Activated CD8-positive, alpha-beta T cell treated with anti-CD3 and anti-CD28 coated beads for 36 hours (primary cell): Measurements from ENCODE around the gene TEX38. TPM values are rescaled to one million over a fixed set of nuclear protein-coding genes. Genes with fewer than 3 reads are reported as not detected.

Source experiments
- ATAC-seq: fragments of 200-7000 bp; cut with Tn5 transposase; one replicate; pipeline ENCODE4 v1.10.0; 2021; ENCODE audit warnings: mild to moderate bottlenecking, moderate library complexity
- CTCF ChIA-PET: fragments of 350-600 bp; sonication (Branson Sonifier 250); formaldehyde crosslinking; loops from one replicate; lab custom pipeline; 2021; ENCODE audit warnings: antibody characterized with exemption; lab: Charles Lee
- POLR2A ChIA-PET: fragments of 350-600 bp; sonication (Branson Sonifier 250); formaldehyde crosslinking; loops from one replicate; lab custom pipeline; 2021; ENCODE audit warnings: antibody characterized with exemption; lab: Charles Lee
- DNase-seq: peaks from one replicate; pipeline ENCODE4 v3.0.0-alpha.2; 2020
- H3K27ac Mint-ChIP-seq: one replicate; pipeline ENCODE4 v1.8.0; 2021; ENCODE audit warnings: mild to moderate bottlenecking, mixed read lengths
- H3K27me3 Mint-ChIP-seq: one replicate; pipeline ENCODE4 v1.8.0; 2021; ENCODE audit warnings: mixed read lengths
- H3K36me3 Mint-ChIP-seq: one replicate; pipeline ENCODE4 v1.8.0; 2021; ENCODE audit warnings: low read depth, mixed read lengths
- H3K4me1 Mint-ChIP-seq: one replicate; pipeline ENCODE4 v1.8.0; 2021; ENCODE audit warnings: low read depth, mixed read lengths
- H3K4me3 Mint-ChIP-seq: one replicate; pipeline ENCODE4 v1.8.0; 2021; ENCODE audit warnings: mild to moderate bottlenecking, moderate library complexity, mixed read lengths
- H3K9me3 Mint-ChIP-seq: one replicate; pipeline ENCODE4 v1.8.0; 2021; ENCODE audit warnings: mixed read lengths
- intact Hi-C: fragments of 100-400 bp; cut with micrococcal nuclease; formaldehyde crosslinking; loops from one replicate; pipeline ENCODE4 v1.10.0; 2022
- total RNA-seq, 2 experiments: library from RNA; stranded (reverse); gene quantifications; one replicate each; pipeline ENCODE4 v1.2.3, GENCODE V29; 2021
- TF ChIP-seq, protein P1 (sequence below): fragments of 200-600 bp; IDR thresholded peaks from one replicate; pipeline ENCODE4 v1.8.0; 2022; ENCODE audit warnings: antibody characterized with exemption, mild to moderate bottlenecking

The TEX38 gene
- total RNA-seq, 2 experiments from 2014 or later: not detected

DNA sequence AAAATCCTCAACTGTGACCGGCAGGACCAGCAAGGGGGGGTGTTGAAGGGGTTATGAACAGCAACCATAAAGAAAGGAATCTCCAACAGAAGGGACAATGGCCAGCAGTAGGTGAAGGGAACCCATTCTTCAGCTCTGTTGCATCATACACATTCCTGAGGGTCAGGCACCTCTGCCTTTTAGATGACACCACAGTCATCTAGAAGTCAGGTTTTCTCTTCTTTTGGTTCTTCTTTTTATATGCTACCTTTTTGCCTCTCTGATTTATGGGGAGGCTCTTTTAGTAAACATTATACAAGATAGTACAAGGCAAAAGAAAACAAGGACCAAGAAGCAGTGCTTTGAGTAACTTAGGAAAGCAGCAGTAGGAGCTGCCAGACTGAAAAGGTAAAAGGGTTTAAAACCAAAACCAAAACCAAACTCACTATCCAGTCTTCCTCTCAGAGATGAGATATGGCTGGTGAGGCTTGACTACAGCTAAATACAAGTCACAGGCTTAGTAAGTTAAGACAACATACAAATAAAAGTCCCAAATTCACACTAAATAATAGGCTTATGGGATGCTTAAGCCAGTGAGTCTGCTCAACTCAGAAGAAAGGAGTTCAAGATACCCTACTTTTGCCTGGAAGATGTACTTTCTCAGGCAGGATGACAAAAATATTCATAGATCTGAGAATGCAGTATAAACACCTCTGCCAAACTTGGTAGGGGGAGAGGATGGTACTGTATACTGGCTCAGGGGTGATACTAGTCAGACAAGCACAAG, 4.1 kb downstream of the TEX38 start:
- POLR2A ChIA-PET: interaction anchor here (1.0 to 2.7 kb wide), 4 partner anchors 8 to 12 kb away, joined by 3 to 17 read pairs (median 4); partner anchors contain the start of gene ATPAF1
- Mint-ChIP-seq H3K36me3 (peaks cover 37% of the 10 kb centered on the region), H3K9me3 (no peaks in the 10 kb centered on the region), H3K27ac (peak overlapping the region; percentile 95), H3K4me1 (peaks cover 35% of the 10 kb centered on the region), H3K27me3 (no peaks in the 10 kb centered on the region), H3K4me3 (peak overlapping the region; percentile 17)
- CTCF ChIA-PET: interaction anchor here (0.7 to 1.4 kb wide), 3 partner anchors 15 to 143 kb away, joined by 3 to 4 read pairs (median 3); no protein-coding TSS in a partner anchor
- intact Hi-C loops: no loop called here
- no peak for DNase-seq
- ATAC-seq: peak; percentile 74
- TF ChIP-seq, protein P1, sequence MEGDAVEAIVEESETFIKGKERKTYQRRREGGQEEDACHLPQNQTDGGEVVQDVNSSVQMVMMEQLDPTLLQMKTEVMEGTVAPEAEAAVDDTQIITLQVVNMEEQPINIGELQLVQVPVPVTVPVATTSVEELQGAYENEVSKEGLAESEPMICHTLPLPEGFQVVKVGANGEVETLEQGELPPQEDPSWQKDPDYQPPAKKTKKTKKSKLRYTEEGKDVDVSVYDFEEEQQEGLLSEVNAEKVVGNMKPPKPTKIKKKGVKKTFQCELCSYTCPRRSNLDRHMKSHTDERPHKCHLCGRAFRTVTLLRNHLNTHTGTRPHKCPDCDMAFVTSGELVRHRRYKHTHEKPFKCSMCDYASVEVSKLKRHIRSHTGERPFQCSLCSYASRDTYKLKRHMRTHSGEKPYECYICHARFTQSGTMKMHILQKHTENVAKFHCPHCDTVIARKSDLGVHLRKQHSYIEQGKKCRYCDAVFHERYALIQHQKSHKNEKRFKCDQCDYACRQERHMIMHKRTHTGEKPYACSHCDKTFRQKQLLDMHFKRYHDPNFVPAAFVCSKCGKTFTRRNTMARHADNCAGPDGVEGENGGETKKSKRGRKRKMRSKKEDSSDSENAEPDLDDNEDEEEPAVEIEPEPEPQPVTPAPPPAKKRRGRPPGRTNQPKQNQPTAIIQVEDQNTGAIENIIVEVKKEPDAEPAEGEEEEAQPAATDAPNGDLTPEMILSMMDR: no peak

GRCh38 chr1:46676531-46676930, 4.9 kb downstream of the TEX38 start:
- TF ChIP-seq, protein P1: no peak
- H3K4me3 Mint-ChIP-seq: no peak overlapping the region
- H3K4me1 Mint-ChIP-seq: peaks cover 35% of the 10 kb centered on the region
- no peaks in the 10 kb centered on the region for H3K9me3 Mint-ChIP-seq
- intact Hi-C loops: no loop called here
- DNase-seq: no peak
- ChIA-PET CTCF (interaction anchor here (1.0 to 3.0 kb wide), 2 partner anchors 9 to 49 kb away, joined by 3 to 11 read pairs; partner anchors contain the start of gene ATPAF1), POLR2A (interaction anchor here (2.7 kb wide), 1 partner anchor 9 kb away, joined by 17 read pairs; the partner anchor contains the start of gene ATPAF1)
- H3K27ac Mint-ChIP-seq: peak overlapping the region; percentile 95
- peaks cover 42% of the 10 kb centered on the region for H3K36me3 Mint-ChIP-seq
- ATAC-seq: no peak
- H3K27me3 Mint-ChIP-seq: no peaks in the 10 kb centered on the region

DNA sequence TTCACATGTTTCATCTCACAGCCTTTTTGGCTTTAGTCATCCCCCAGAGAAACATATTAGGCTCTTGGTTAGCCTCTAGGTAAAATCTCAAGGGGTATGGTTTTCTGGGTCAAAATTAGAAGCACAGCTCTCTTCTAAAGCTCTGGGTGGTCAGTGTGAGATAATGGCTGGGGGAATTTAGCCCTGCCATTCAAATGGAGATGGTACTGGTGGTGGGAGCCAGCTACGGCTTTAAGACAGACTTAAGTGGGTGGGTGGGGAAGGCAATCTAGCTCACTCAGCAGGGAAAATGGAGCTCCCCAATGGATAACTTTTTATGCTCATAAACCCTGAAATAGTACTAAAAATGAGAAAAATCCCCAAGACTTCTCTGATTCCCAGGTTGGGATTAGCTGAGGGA, 5.7 kb downstream of the TEX38 start:
- DNase-seq: no peak
- peak overlapping the region; percentile 95 for H3K27ac Mint-ChIP-seq
- H3K4me1 Mint-ChIP-seq: peaks cover 35% of the 10 kb centered on the region
- ChIA-PET POLR2A (interaction anchor here (2.7 kb wide), 1 partner anchor 10 kb away, joined by 17 read pairs; the partner anchor contains the start of gene ATPAF1), CTCF (interaction anchor here (0.8 to 3.0 kb wide), 5 partner anchors 9 to 236 kb away, joined by 3 to 11 read pairs (median 3); partner anchors contain the start of gene ATPAF1)
- no peak for ATAC-seq
- H3K27me3 Mint-ChIP-seq: no peaks in the 10 kb centered on the region
- no peak overlapping the region for H3K4me3 Mint-ChIP-seq
- intact Hi-C loops: no loop called here
- peaks cover 44% of the 10 kb centered on the region for H3K36me3 Mint-ChIP-seq
- TF ChIP-seq, protein P1: no peak
- H3K9me3 Mint-ChIP-seq: no peaks in the 10 kb centered on the region

DNA sequence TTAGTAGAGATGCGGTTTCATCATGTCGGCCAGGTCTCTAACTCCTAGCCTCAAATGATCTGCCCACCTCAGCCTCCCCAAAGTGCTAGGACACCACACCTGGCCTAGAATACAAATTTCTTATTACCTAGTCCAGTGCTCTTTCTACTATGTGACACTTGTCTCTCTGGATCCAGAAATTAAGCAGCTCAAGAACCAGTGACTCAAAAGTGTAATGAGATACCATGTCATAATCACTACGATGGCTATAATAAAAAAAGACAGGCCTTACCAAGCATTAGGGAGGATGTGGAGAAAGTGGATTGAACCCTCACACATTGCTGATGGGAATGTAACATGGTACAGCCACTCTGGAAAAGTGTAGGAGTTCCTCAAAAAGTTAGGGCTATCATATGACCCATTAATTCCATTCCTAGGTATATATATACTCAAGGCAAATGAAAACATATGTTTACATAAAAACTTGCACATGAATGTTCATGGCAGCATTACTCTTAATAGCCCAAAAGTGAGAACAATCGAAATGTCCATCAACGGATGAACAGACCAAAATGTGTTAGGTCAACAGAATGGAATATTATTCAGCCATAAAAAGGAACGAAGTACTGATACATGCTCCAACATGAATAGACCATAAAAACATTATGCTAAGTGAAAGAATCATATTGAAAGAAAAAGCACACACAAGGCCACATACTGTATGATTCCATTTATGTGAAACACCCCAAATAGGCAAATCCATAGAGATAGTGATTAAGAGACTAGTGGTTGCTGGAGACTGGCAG, 8.3 kb downstream of the TEX38 start:
- TF ChIP-seq, protein P1: no peak
- no peak for ATAC-seq
- intact Hi-C loops: no loop called here
- Mint-ChIP-seq H3K9me3 (no peaks in the 10 kb centered on the region), H3K4me3 (no peak overlapping the region), H3K4me1 (peaks cover 24% of the 10 kb centered on the region), H3K27me3 (no peaks in the 10 kb centered on the region), H3K36me3 (peaks cover 51% of the 10 kb centered on the region), H3K27ac (peak overlapping the region; percentile 4)
- POLR2A ChIA-PET: interaction anchor here (0.5 to 1.0 kb wide), 2 partner anchors 24 to 28 kb away, joined by 3 read pairs; no protein-coding TSS in a partner anchor
- CTCF ChIA-PET: interaction anchor here (3.0 kb wide), 1 partner anchor 12 kb away, joined by 11 read pairs; the partner anchor contains the start of gene ATPAF1
- DNase-seq: no peak
